ENCODE measurements around the gene DROSHA.

DROSHA gene

DNA sequence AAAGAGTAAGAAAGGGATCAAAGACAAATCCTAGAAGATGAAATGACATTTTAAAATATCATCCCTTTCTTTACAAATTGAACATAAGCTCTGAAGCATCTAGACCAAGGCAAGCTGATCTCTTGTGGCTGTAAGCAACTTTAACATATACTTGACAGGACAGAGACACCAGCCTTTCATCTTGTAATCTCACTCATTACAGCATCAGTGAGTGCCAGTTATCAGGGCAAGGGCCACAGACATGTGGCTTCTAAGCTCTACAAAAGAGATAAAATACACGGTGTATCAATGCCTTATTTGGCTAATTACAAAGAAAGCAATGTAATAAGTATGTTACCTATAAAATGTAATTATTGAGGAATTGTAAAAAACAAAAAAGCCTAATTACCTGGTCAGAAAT, 95.0 kb downstream of the DROSHA start:
- in situ Hi-C loops (cut with HindIII; ENCODE audit: low sequenced_read_pairs) = no loop called here
- no peak overlapping the region for H3K4me3 ChIP-seq (ENCODE audit: low read depth, low read length)
- TF ChIP-seq CTCF (IDR thresholded peaks at IDR 0.05; ENCODE audit: low read depth, low read length) = no peak
- DNase-seq (ENCODE audit: low read depth, low spot score) = no peak

DNA sequence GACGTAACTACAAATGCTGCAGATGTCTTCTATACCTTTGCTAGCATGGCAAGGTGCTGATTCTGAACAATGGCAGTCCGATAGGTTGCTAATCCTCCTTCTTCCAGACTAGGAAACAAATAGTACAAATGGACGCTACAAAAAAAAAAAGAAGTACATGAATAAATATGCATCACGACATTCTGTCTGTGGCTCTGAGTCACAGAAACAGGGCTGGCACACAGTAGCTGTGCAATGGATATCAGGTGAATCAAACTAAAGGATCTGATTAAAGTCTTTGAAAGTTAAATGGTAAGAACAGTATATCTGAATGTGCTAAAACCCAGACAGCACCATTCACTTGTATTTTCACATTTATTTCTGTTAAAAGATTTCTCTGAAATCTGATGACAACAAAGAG, 96.2 kb downstream of the DROSHA start:
- TF ChIP-seq CTCF (IDR thresholded peaks at IDR 0.05; ENCODE audit: low read depth, low read length) = no peak
- no peak for DNase-seq (ENCODE audit: low read depth, low spot score)
- no peak overlapping the region for H3K4me3 ChIP-seq (ENCODE audit: low read depth, low read length)
- in situ Hi-C loops (cut with HindIII; ENCODE audit: low sequenced_read_pairs) = no loop called here

DNA sequence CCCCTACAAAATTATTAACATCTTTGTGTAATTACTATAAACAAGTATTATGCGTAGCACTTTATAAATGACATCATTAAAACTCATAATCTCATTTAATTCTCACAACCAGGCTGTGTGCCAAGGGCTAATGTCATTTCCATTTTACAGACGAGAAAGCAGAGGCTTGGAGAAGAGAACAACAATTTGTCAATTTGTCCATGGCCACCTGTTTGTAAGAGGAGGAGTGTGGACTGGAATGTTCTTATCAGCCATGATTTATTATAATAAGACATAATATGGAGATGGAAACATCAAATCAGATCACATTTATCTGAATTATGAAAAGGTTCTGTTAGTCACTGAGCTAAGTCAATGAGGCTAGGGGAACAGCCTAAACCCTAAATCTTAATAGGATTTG, 97.0 kb downstream of the DROSHA start:
- no peak for DNase-seq (ENCODE audit: low read depth, low spot score)
- H3K4me3 ChIP-seq (ENCODE audit: low read depth, low read length) = no peak overlapping the region
- TF ChIP-seq CTCF (IDR thresholded peaks at IDR 0.05; ENCODE audit: low read depth, low read length) = no peak
- in situ Hi-C loops (cut with HindIII; ENCODE audit: low sequenced_read_pairs) = no loop called here

DNA sequence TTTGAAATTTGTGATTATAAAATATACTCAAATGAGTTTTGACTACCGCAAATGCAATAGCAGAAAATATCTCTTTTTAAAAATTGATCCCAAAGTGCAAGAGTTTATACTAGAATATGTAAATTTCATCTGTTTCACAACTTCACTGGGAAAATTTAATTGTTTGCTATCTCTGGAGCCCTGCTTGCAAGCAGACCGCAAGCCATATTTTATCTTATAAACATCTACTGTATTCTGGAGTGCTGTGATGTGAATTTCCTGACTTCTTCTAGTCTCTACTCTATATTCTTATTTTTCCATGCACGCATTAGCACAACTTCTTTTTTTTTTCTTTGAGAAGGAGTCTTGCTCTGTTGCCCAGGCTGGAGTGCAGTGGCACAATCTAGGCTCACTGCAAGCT, 98.7 kb downstream of the DROSHA start:
- in situ Hi-C loops (cut with HindIII; ENCODE audit: low sequenced_read_pairs) = no loop called here
- TF ChIP-seq CTCF (IDR thresholded peaks at IDR 0.05; ENCODE audit: low read depth, low read length) = no peak
- H3K4me3 ChIP-seq (ENCODE audit: low read depth, low read length) = no peak overlapping the region
- DNase-seq (ENCODE audit: low read depth, low spot score) = no peak

DNA sequence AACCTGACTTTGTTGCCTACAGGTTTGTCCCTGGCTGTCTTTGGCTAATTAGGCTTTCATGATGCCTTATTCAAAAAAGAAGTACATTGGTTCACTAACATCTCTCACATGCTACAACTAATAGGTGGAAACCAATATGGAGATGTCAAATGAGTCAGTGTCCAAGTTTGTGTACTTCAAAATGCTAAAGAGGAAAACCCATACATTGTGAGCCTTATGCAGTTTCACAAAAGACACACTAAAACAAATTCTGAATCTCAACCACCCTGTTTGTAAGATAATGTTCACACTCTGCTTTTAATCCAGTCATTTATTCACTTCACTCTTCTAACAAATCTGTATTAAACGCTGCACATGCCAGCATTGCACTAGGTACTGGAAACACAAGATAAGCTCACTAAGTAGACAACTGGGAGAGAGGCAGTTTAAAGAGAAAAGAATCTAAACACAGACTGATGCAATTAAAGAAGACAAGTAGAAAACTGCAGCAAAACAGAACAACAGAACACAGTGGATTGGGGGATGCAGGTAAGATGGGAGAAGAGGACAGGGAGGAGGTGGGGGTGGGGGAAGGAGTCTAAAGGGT, 104.1 kb downstream of the DROSHA start:
- H3K4me3 ChIP-seq (ENCODE audit: low read depth, low read length) = no peak overlapping the region
- in situ Hi-C loops (cut with HindIII; ENCODE audit: low sequenced_read_pairs) = no loop called here
- no peak for DNase-seq (ENCODE audit: low read depth, low spot score)
- no peak for TF ChIP-seq CTCF (IDR thresholded peaks at IDR 0.05; ENCODE audit: low read depth, low read length)

DNA sequence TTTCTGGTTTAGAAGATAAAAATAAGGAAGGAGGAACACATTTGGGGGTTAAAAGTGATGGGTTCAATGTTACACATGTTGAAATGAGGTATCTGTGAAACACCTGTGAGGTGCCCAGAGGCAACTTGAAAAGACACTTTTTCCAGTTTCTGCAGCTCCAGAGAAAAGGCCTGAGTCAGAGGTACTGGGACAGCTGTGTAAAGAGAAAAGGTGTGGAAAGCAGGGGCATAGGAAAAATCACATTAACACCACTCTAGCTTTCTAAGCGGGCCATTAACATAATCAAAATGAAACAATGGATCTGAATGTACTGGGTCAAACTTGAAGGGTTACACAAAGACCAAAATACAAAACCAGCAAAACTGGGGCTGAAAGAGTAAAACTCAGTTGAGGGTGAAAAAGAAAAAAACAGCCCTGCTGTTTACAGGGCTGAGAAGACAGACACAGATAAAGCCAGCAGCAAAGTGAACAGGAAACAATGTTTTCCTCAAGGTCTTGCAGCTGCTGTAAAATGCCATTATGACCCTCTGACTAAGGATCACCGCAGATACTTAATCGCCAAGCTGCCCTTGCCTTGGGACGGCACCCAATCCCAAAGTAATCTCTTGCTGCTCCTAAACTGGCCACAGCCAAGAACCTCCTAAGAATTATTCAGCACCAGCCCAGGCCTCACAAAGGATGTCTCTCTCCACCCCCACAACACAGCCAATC, 104.7 kb downstream of the DROSHA start:
- H3K4me3 ChIP-seq (ENCODE audit: low read depth, low read length) = no peak overlapping the region
- DNase-seq (ENCODE audit: low read depth, low spot score) = no peak
- TF ChIP-seq CTCF (IDR thresholded peaks at IDR 0.05; ENCODE audit: low read depth, low read length) = no peak
- in situ Hi-C loops (cut with HindIII; ENCODE audit: low sequenced_read_pairs) = no loop called here

Measured in astrocyte of the spinal cord (primary cell).